Body of pancreas (tissue), 4 donors: Measurements from ENCODE around the gene KAT6B.

Source experiments
- CTCF ChIP-seq, 7 experiments: fragments of 450-650 bp in 4 of 7; fragments of 200-600 bp in 3 of 7; sonication (generic) in 3 of 7; IDR thresholded peaks; one replicate each; pipeline ENCODE4 v1.5.1; 2016 to 2019; ENCODE audit warnings: antibody characterized with exemption in 7 of 7
- POLR2A ChIP-seq, 3 donors: fragments of 450-650 bp; IDR thresholded peaks; one replicate each; pipeline ENCODE4 v1.6.1; 2016; ENCODE audit warnings: antibody characterized with exemption in 3 of 3, mild to moderate bottlenecking in 2 of 3

DNA sequence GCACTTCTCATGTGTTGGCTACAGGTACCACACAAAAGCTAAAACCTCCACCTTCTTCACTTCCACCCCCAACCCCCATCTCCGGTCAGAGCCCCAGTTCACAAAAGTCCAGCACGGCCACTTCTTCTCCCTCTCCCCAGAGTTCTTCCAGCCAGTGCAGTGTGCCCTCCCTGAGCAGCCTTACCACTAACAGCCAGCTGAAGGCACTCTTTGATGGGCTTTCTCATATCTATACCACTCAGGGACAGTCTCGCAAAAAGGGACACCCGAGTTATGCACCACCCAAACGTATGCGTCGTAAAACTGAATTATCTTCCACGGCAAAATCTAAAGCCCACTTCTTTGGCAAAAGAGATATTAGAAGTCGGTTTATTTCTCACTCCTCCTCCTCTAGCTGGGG lies 149.4 kb downstream of the KAT6B start:
- TF ChIP-seq CTCF (IDR thresholded peaks at IDR 0.05) (no peak), POLR2A (IDR thresholded peaks at IDR 0.05) (no peak)
